Measurements from ENCODE around the gene ICE2.

Gene ICE2

DNA sequence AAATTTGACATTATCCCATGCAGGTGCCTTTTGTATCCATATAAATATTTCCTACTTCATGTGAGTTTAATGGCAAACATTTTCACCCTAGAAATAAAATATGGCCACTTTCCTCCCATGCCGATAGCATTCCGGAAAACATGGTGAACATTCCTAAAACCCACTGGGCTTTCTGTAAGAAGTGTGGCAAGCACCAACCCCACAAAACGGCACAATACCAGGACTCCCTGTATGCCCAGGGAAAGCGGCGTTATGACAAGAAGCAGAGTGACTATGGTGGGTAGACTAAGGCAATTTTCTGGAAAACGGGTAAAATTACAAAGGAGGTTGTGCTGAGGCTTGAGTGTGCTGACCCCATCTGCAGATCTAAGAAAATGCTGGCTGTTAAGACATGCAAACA lies 88.7 kb downstream of the ICE2 start:
- peak; percentile 54 for DNase-seq (ENCODE audit: low read depth)

DNA sequence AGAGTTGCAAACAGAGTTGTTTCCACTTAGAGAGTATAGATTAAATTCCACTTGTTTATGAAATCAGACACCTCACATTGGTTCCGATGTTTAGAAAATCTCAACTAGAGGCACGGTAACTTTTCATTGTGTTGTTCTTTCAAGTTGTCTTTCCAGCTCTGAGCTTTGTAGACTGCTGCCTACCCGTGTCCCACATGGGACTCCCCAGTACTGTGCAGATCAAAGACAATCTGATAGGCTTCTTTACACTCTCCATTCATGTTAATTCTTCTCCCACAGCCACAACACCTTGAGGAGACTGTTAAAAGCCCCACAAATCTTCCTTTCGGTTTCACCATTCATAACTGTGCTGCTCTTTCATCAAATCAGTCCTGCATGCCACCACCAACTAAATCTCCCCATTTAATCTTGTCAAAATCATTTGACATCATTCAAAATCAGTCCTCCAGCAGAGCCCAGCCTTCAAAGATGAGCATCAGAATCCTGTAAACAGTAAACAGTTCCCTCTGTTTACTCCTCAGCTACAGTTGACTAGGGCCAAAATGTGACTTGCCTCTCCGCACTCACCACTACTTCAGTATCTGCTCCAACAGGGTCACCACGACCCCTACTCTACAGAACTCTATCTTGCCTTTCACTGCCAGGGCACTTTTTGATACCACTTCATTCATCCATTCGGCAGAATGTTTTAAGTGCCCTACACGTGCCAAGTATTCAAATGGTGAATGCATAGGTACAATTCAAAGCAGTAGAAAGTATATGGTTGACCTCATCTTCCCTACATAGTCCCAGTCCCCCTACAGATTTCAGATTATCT lies 89.5 kb downstream of the ICE2 start:
- DNase-seq (ENCODE audit: low read depth) = no peak

DNA sequence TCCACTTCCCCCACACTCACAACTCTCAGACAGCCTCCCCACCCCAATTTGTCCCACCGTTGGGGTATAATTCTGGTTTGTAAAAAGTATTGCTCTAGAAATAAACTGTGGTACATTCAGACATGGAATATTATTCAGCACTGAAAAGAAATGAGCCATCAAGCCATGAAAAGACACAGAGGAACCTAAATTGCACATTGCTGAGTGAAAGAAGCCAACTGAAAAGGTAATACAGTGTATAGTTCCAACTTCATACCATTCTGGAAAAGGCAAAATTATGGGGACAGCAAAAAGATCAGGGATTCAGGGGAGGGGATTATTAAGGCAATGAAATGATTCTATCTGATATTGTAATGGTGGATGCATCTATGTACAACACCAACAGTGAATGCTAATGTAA lies 91.6 kb downstream of the ICE2 start:
- no peak for DNase-seq (ENCODE audit: low read depth)

DNA sequence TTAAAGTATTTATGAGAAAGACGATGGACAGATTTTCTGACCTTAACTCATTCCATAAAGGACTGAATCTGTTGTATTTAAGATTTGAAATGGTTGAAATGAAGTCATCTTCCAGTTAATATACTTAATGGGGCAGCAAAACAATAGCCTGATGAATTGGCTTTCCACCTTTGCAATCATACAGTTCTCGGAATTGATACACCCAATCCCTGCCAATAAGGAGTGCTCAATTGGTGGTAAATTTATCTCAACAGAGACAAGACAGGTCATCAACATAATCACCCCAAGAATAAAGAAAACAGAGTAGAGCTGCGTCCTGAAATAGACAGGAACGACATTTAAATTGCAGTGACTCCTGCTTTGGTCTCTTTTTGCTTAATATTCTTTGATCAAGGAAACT lies 92.3 kb downstream of the ICE2 start:
- no peak for DNase-seq (ENCODE audit: low read depth)

DNA sequence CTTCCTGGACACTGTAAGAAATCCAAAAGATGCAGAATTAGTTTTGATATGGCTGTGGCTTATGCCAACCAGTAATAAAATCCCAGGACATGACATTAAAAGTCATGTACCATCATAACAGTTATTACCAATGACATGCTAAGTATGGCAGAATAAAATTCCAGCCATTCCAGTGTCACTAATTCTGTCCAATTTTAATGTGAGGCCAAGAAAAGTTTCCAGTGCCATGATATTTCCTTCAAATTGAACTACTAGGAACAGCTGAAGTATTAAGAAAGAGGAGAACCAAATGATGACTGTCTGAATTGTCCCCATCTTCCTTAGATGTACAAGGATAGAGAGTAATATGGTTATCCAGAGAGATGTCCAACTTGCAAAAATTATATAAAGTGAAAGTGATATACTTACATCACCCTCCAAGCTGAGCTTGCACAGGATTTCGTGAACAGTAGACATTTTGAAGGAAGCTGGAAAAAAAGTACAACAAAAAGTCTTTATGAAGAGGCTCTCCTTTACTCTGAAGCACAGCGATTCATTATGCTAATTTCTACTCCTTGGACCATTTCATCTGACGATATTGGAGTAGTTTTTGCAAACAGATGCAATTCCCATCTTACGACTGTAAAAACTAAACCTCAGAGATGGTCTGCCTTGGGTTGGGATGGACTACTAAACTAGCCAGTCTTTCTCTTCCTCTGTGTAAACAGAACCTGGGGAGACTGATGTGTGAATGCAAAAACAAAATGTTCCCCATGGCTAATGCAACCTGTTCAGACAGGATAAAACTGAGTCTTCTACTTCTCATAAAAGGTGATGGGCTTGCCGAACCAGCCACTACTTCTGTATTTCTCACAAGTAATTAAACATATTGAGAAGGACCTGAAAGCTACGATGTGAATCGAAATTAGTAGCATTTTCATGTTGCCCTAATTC lies 93.1 kb downstream of the ICE2 start:
- no peak for DNase-seq (ENCODE audit: low read depth)

DNA sequence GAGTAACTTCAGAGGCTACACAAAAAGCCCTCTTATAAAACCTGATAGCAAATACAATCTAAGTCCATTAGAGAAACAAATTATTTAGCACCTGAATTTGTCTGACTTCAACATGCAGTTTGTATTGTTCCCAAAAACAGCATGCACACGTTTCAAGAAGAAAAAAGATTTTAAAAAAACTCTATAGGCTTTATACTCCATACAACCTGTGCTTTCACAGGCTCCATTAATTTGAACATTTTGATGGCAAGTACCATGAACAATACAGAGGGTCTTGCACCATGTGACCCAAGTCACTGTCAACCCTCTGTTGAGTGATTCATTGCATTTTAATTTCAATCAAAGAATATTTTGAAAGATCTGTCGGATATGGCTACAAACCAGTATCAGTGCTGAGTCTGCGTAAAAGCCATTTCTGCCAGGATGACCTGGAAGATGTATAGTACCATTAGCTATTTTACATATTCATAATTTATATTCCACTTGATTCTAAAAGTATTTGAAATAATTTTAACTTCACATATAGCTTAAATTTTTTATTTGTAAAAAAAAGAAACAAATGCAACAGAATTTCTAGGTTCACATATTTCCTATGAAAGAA lies 94.3 kb downstream of the ICE2 start:
- no peak for DNase-seq (ENCODE audit: low read depth)

DNA sequence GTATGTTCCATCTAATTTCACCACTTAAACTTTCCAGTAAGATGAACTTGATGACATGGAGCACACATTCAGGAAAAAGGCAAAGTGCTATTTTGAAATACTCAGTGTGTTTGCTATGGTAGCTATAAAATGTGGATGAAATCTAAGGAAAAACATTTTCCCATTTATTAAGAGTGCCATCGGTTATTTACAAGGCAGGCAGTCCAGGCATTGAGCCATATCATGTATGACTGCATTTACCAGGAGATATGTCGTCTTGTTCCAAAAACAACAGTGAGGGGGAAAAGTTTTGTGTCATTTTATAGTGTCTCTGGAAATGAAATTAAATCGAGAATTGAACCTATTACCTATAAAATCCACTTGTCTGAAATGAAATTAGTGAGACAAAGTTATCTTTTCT lies 94.9 kb downstream of the ICE2 start:
- no peak for DNase-seq (ENCODE audit: low read depth)

DNA sequence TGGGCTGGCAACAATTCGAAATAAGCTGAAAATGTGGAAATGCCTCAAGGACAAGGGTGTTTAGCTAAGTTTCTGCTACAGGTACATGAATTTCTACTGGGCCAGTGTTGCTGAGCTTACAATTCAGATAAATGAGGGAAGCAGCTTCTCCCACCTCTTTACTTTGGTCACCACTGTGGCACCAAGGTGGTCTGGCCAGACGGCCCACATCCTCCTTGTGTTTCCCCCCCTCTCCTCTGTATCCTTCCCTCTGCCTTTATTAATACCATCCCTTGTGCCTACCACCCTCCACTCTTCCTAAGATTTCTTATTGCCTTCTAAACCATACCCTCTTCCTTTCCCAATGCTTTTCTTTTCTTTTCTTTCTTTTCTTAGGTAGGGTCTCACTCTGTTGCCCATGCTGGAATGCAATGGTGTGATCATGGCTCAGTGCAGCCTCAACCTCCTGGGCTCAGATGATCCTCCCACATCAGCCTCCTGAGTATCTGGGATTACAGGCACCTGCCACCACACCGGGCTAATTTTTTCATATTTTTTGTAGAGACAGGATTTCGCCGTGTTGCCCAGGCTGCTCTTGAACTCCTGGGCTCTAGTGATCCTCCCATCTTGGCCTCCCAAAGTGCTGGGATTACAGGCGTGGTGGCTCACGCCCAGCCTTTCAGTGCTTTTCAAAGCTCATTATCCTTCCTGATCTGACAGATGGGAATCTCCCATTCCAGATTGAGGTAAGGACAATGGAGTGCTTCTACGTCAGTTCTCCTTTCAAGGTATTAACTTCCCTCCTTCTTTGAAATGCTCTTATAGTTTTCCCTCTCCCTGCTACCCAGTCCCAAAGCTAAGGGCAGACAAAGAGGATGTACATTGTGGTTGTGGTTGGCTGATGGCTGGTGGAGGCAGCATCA lies 95.9 kb downstream of the ICE2 start:
- DNase-seq (ENCODE audit: low read depth) = no peak

DNA sequence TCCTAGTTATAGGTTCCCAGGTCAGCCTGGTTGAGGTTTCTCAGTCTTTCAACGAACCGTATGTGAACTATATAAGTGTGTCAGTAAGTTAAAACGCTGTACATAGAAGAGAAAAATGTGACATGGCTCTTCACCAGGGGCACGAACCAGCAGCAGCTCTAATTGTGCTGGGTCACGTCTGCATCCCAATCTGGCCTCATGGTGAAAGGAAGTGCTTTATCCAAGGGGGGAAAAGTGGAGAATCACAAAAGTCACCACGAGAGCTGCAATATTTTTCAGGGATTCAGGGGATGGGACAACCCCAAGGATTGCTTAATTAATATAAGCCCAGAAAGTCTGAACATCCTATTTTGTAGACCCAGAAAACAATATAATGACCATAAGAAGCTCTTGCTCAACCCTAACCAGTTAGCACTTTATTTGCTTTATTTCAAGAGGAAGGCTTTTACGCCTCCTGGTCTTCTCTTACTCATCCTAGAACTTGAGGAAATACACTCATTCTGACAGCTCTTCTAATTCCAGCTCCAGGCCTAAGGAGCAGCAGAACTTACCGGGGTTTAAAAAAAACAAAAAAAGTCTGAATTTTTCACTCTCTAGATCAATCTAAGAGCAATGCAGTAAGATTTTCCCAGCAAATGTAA lies 97.7 kb downstream of the ICE2 start:
- peak; percentile 77 for DNase-seq (ENCODE audit: low read depth)

DNA sequence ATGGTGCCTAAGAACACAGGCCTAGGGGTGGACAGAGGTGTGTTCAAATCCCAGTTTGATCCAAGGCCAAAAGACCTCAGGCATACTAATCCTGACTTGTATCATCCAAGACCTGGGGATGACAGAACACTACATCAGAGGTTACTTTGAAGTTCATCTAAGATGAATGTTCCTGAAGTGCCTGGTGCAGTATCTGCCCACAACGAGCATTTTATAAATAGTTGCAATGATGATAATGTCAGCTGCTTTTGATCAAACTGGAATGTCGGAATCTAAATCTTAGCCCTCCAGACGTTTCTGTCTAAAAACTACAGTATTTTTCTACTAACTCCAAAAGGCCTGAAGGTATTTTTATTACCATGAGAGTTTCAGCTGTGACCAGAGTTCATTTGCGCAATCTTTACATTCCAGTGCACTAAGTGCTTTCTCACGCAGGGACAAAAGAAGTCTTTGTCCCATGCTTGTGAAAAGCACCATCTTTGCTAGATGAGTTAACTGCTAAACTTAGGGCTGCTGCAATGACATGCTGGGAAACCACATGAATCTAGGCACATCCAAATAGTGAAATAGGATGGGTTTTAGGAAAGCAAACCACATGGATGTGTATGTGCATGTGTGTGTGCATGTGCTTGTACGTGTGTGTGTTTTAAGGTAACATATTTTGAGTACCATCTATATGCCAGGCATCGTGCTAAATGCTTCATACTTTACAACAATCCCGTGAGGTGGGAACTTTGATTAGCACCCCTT lies 99.2 kb downstream of the ICE2 start:
- DNase-seq (ENCODE audit: low read depth) = peak; percentile 98

DNA sequence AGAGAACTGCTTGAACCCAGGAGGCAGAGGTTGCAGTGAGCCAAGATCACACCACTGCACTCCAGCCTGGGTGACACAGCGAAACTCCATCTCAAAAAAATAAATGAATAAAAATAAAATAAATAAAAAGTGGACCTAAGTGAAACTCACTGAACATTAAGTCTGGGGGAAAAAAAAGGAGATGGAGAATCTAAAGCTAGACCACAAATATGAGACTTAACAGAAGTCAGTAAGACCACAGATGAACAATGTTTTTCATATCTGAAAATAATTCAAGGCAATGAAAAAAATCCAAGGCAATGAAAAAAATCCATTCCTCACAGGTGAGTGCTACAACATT lies 99.8 kb downstream of the ICE2 start:
- DNase-seq (ENCODE audit: low read depth) = no peak

DNA sequence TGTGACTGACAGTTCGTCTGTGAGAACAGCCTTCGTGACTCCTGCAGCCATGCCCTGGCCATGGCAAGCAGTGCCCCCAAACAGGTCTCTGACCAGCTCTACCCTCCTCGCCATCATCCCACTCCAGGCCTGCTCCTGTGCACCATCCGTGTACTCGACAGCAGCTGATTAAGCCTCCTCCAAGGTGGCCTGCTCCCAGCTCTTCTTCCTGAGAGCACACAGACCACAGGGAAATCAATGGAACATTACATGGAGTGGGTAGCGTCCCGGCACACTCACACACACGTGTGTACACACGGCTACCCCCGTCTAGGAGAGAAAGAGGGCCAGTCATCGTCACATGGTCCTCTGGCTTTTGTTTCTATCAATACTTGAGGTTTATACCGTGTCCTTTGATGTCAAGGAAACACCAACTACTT lies 102.3 kb downstream of the ICE2 start:
- DNase-seq (ENCODE audit: low read depth) = no peak

DNA sequence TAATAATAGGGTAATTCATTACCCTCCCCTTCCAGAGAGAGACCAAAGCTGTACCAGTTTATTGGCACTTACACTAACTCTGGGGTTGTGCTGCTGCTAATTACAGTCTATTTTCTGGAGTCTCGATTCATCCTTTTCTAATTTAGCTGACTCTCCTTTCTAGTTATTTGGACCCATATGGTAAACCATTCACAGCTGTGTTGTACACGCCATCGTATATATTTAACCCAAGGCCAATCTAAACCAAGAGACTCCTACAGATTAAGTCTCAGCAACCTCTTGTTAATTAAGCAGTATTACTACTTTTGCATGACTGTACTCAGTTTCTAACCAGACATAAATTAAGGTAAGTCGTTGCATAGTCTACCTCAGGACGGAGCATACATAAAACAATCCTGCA lies 103.6 kb downstream of the ICE2 start:
- no peak for DNase-seq (ENCODE audit: low read depth)

DNA sequence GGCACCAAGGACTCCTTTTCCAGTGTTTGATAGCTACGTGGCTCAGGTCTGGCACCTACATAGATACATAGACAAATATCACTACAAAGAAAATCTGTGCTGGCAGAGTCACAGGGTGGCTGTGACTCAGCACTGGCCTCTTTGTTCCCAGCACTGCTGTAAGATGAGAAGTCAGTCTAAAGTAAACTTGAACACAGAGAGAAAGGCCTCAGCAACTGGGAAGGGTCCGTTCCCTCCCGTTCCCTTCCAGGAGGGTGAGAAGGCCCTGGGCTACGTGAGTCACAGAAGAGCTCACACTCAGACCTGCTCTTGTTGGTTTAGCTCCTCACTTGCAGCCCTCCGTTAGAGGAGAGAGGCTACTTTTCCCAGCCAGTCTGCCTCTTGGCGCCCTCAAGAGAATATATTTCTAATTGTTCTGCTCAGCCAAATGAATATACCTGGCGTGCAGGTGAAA lies 104.3 kb downstream of the ICE2 start:
- peak; percentile 90 for DNase-seq (ENCODE audit: low read depth)

DNA sequence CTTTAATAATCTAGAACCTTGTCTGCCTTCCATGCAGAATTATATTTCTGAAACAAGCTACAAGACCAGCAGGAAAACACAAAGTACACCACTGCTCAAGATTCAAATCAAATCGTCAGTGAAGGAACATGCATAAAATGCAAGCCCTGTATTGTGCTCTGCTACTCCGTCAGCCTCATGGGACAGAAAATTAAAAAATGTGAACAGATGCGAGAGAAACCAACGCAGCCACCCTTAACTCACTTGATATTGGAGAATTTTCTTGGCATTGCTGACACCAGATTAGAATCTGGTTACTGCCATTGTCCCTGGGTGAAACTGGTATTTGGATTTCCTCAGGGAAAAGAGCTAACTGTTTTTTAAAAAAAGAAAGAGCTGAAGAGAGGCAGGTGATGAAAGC lies 104.7 kb downstream of the ICE2 start:
- no peak for DNase-seq (ENCODE audit: low read depth)

DNA sequence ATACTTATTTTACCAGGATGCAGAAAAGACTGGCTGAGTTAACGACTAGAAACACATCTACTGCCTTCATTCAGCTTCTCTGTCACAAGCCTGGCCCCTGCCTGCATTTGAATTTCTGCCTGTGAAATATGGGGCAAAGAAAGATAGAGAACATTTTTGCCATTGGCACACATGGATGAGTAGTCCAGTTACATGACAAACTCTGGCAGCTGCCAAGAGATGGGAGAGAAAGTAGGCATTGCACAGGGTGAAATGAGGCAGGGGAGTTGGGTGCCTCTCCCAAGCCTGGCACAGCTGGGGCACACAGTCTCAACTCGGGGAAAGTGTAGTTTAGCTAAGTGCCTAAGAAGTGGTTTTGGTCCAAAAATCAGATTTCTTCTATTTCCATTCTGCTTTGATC lies 105.2 kb downstream of the ICE2 start:
- DNase-seq (ENCODE audit: low read depth) = no peak

DNA sequence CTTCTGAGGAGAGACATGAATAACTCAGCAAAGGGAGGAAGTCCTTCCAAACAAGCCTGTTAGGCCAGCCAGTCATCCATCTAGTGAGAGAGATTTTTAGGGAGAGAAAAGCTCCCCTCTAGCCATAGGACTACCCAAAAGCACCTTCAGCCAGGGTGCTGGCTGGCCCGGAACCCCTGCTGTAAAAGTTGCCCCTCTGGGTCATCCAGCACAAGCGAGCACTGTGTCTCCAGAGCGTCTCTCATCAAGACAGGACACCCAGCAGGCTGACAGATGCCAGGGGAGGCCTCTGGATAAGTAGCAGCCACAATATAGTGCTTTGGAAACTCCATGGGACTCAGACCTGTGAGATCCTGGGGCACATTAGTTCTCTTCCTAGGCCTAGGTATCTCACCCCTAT lies 105.6 kb downstream of the ICE2 start:
- no peak for DNase-seq (ENCODE audit: low read depth)

DNA sequence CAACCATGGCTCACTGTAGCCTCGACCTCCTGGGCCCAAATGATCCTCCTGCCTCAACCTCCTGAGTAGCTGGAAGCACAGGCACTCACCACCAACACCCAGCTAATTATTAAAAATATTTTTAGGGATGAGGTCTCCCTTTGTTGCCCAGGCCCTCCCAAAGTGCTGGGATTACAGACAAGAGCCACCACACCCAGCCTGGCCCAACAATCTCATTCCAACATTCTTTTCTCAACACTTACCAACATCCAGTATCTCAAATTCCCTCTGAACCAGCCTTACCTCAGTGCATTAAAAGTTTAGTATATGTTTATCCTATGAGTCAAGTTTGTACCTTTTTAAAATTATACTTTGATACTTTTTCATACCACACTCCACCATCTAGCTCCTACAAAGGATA lies 106.2 kb downstream of the ICE2 start:
- DNase-seq (ENCODE audit: low read depth) = no peak

DNA sequence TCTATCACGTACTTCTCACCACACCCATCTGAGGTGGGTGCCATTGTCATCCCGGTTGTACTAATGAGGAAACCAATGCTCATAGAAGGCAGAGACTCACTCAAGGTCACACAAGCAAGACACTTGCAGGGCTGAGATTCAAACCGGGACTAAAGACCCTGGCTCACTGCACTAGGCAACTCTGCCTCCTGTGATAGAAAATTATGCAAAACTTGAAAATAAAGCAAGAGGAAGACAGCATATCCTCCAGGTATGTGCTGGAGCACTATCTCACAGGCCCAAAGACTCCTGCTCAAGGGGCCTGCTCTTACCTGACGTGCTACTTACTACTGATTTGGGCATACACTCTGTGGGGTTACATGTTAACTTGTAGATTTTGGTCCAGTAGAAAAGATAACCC lies 106.7 kb downstream of the ICE2 start:
- no peak for DNase-seq (ENCODE audit: low read depth)
